Transverse colon (tissue), 4 donors: ENCODE measurements around the gene STK11. TPM values are rescaled to one million over a fixed set of nuclear protein-coding genes. Genes with fewer than 3 reads are reported as not detected.

Experiments
- DNase-seq: peaks from one replicate; pipeline ENCODE4 v3.0.0-alpha.2; 2019
- H3K27ac ChIP-seq, 4 donors: fragments of 200-600 bp; sonication (generic); 2 replicates each; pipeline ENCODE4 v1.5.1; 2016 to 2018; ENCODE audit warnings: inconsistent platforms in 4 of 4
- H3K27me3 ChIP-seq: fragments of 200-600 bp; sonication (generic); 2 replicates; pipeline ENCODE4 v1.5.1; 2017; ENCODE audit warnings: inconsistent platforms
- H3K36me3 ChIP-seq, 4 donors: fragments of 200-600 bp; sonication (generic); 2 replicates each; pipeline ENCODE4 v1.5.1; 2017 to 2019; ENCODE audit warnings: inconsistent platforms in 4 of 4
- H3K4me1 ChIP-seq, 4 donors: fragments of 200-600 bp; sonication (generic); 2 replicates each; pipeline ENCODE4 v1.5.1; 2017 to 2020; ENCODE audit warnings: inconsistent platforms in 4 of 4
- H3K4me3 ChIP-seq, 4 donors: fragments of 200-600 bp; sonication (generic); 1 replicate in 1 of 4; 2 replicates in 3 of 4; pipeline versions ENCODE4 v1.5.1 to v1.6.1; 2017 to 2019; ENCODE audit warnings: inconsistent platforms in 4 of 4
- H3K9me3 ChIP-seq, 2 donors: fragments of 200-600 bp; sonication (generic); 2 replicates each; pipeline ENCODE4 v1.5.1; 2017 to 2019; ENCODE audit warnings: inconsistent platforms in 2 of 2
- CTCF ChIP-seq, 5 experiments: fragments of 200-600 bp in 3 of 5; fragments of 450-650 bp in 2 of 5; sonication (generic) in 3 of 5; IDR thresholded peaks; 1 replicate in 2 of 5; 2 replicates in 3 of 5; pipeline ENCODE4 v1.5.1; 2016 to 2017; ENCODE audit warnings: antibody characterized with exemption in 5 of 5, inconsistent platforms in 3 of 5, mild to moderate bottlenecking in 2 of 5, moderate library complexity in 1 of 5
- EP300 ChIP-seq: sonication (generic); formaldehyde crosslinking; IDR thresholded peaks from one replicate; pipeline ENCODE4 v1.6.1; 2017; ENCODE audit warnings: antibody characterized with exemption, low read depth
- POLR2A ChIP-seq: fragments of 450-650 bp; IDR thresholded peaks from one replicate; pipeline ENCODE4 v1.6.1; 2016; ENCODE audit warnings: antibody characterized with exemption, mild to moderate bottlenecking, moderate library complexity
- POLR2AphosphoS5 ChIP-seq, 3 donors: sonication (generic); formaldehyde crosslinking; IDR thresholded peaks; one replicate each; pipeline ENCODE4 v1.6.1; 2016; ENCODE audit warnings: antibody characterized with exemption in 3 of 3
- WGBS, 2 donors: methylation state at CpG; one replicate each; pipeline ENCODE4 v1.1.5; 2018; ENCODE audit warnings: low coverage in 1 of 2; 5-methylcytosine and 5-hydroxymethylcytosine counted together
- in situ Hi-C, 4 donors: fragments of 200-750 bp; cut with MboI; loops; one replicate each; pipeline versions ENCODE4 v1.15.0 to v1.15.1; 2017; ENCODE audit warnings: low sequenced_read_pairs in 3 of 4, low pct_ligation_motif_present in 1 of 4, low pct_unique_long_range_greater_than_20kb in 1 of 4
- intact Hi-C: fragments of 100-400 bp; cut with DNase I; formaldehyde crosslinking; loops from one replicate; pipeline ENCODE4 v1.15.1; 2023; ENCODE audit warnings: low total_unique reads
- total RNA-seq, 4 donors: library from RNA; depleted of rRNA; stranded (reverse); fragments of >200 nt; gene quantifications; one replicate each; pipeline ENCODE4 v1.1.0, GENCODE V29; 2016

The STK11 gene
- total RNA-seq, 4 donors from 2014 or later: 93.7 to 152 (median 103) TPM

- Histone ChIP-seq H3K4me1 (peaks cover 12 to 45% (median 31%) of the 10 kb centered on the region in 4 donors), H3K27me3 (no peaks in the 10 kb centered on the region), H3K9me3 (no peaks in the 10 kb centered on the region), H3K4me3 (peak overlapping the region in 2 of 4 donors; percentile 3 to 15), H3K36me3 (no peaks in the 10 kb centered on the region), H3K27ac (peak overlapping the region; percentile 75 to 93 (median 77))
- DNase-seq: no peak
- 85% methylated on average over 47 of the region's 50 CpGs; no CpG with 5 or more reads in 1 of the 2 donors for WGBS, 2 donors
- in situ Hi-C loops: no loop called here
- intact Hi-C loops: no loop called here
- no peak for TF ChIP-seq CTCF (IDR thresholded peaks at IDR 0.05)
- peak; percentile 10 for TF ChIP-seq POLR2A
- peak in 2 of 3 donors; percentile 26 for TF ChIP-seq POLR2AphosphoS5 (IDR thresholded peaks at IDR 0.05)
- TF ChIP-seq EP300: no peak
Observed at GRCh38 chr19:1168572-1169410, 36.8 kb upstream of the STK11 start.

GRCh38 chr19:1169411-1169791, 36.2 kb upstream of the STK11 start:
- Histone ChIP-seq H3K27me3 (no peaks in the 10 kb centered on the region), H3K4me1 (peaks cover 12 to 47% (median 32%) of the 10 kb centered on the region in 4 donors), H3K36me3 (no peaks in the 10 kb centered on the region), H3K9me3 (no peaks in the 10 kb centered on the region), H3K4me3 (peak overlapping the region in 1 of 4 donors; percentile 15), H3K27ac (peak overlapping the region; percentile 75 to 93 (median 77))
- no peak for TF ChIP-seq CTCF (IDR thresholded peaks at IDR 0.05)
- 87% methylated on average over 10 of the region's 10 CpGs; no CpG with 5 or more reads in 1 of the 2 donors for WGBS, 2 donors
- in situ Hi-C loops (no loop called here), intact Hi-C loops (no loop called here)
- no peak for DNase-seq

GRCh38 chr19:1169921-1170885, 35.4 kb upstream of the STK11 start:
- no peaks in the 10 kb centered on the region for H3K9me3 ChIP-seq
- H3K36me3 ChIP-seq: no peaks in the 10 kb centered on the region
- peak overlapping the region; percentile 75 to 93 (median 77) for H3K27ac ChIP-seq
- intact Hi-C loops: no loop called here
- H3K27me3 ChIP-seq: no peaks in the 10 kb centered on the region
- in situ Hi-C loops: no loop called here
- H3K4me1 ChIP-seq: peaks cover 12 to 45% (median 31%) of the 10 kb centered on the region in 4 donors
- DNase-seq: peak; percentile 54
- 79% methylated on average over 48 of the region's 52 CpGs; no CpG with 5 or more reads in 1 of the 2 donors for WGBS, 2 donors
- peak; percentile 45 to 67 (median 49) for TF ChIP-seq POLR2AphosphoS5 (IDR thresholded peaks at IDR 0.05)
- TF ChIP-seq POLR2A: no peak
- no peak overlapping the region for H3K4me3 ChIP-seq

- in situ Hi-C loops: no loop called here
- no peaks in the 10 kb centered on the region for H3K36me3 ChIP-seq
- WGBS, 2 donors: 80 to 84% methylated on average over 16 to 26 of the region's 38 CpGs
- no peaks in the 10 kb centered on the region for H3K27me3 ChIP-seq
- intact Hi-C loops: no loop called here
- DNase-seq: no peak
- H3K4me1 ChIP-seq: peaks cover 12 to 43% (median 31%) of the 10 kb centered on the region in 4 donors
- H3K9me3 ChIP-seq: no peaks in the 10 kb centered on the region
- peak overlapping the region; percentile 95 to 98 (median 96) for H3K27ac ChIP-seq
- TF ChIP-seq CTCF (IDR thresholded peaks at IDR 0.05) (no peak), EP300 (no peak), POLR2A (no peak), POLR2AphosphoS5 (IDR thresholded peaks at IDR 0.05) (no peak)
- H3K4me3 ChIP-seq: peak overlapping the region in 1 of 4 donors; percentile 82
Observed at GRCh38 chr19:1170938-1171754, 34.4 kb upstream of the STK11 start.
